ENCODE data around the gene RPS29. TPM values are rescaled to one million over a fixed set of nuclear protein-coding genes. Genes with fewer than 3 reads are reported as not detected.

The RPS29 gene
- total and polyA plus RNA-seq, 10 of the 15 experiments (the other 5 are each of a cell fraction or from before 2014, with no cell fraction given): 2,685 to 10,815 (median 4,359) TPM

DNA sequence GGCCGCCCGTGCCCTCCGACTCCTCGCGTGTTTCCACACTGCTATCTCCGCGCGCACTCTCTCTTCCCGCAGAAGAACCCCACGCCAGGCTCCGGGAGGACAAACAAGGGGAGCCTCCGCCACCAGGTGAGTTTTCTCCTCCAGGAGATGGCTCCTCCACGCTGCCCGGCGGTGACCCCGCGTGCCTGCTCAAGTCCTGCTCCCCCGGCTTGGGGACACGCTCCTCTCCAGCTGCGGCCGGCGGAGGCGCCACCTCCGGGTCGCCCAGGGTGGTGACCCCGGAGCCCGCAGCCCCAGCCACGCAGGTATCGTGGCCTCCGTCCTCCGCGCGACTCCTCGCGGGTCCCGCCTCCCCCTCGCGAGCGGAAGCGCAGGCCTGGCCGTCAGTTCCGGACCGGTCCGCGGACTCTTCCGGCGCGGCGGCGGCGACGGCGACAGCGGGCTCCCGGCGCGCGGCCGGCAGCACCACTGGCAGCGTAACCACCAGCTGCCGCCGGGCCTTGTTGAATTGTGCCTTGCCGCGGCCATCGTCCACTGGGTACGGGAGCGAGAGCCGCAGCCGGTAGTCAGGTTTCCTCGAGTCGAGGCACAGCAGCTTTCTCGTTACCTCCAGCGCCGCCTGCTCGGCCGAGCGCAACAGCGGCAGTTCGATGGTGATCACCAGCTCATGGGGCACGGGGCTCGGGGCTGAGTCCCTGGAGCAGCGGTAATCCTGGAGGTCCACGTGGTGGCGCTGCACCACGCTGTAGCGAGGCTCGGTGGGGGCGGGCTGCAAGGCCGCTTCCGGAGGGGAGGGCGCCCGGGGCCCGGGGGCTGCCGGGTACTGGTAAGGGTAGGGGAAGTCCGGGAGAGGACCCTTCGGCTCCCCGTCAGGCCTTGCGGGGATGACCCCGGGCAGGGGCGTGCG is 47.7 kb upstream of the RPS29 start:
- H3K27ac ChIP-seq (ENCODE audit: control insufficient read depth, insufficient read depth): peak overlapping the region; percentile 85
- no TSS peak for BruUV-seq (replicated peaks)
- RAD21 ChIA-PET (ENCODE audit: unreplicated experiment): interaction anchor here (0.6 to 6.3 kb wide), 22 partner anchors 11 to 687 kb away, joined by 3 to 82 read pairs (median 4); partner anchors contain the start of genes KLHDC2, LRR1, MGAT2 and NEMF
- no peaks in the 10 kb centered on the region for H4K20me1 ChIP-seq (ENCODE audit: control insufficient read depth, insufficient read depth)
- intact Hi-C loops (cut with micrococcal nuclease; ENCODE audit: unreplicated experiment): loop anchor here (1.0 to 5.0 kb wide), 8 partner anchors 37 to 898 kb away; partner anchors contain the start of genes KLHDC2, MAP4K5, NEMF and POLE2
- H3K79me2 ChIP-seq (ENCODE audit: control insufficient read depth, insufficient read depth, low read length): peaks cover 86% of the 10 kb centered on the region
- peak overlapping the region; percentile 97 for H3K9ac ChIP-seq (ENCODE audit: control insufficient read depth, insufficient read depth, low read length)
- CTCF ChIA-PET: interaction anchor here (0.6 to 2.7 kb wide), 34 partner anchors 10 to 901 kb away, joined by 3 to 17 read pairs (median 3); partner anchors contain the start of genes KLHDC2, LRR1, NEMF and RPL36AL
- H3K9me3 ChIP-seq (replicated peaks; ENCODE audit: control insufficient read depth, insufficient read depth, low read length): no peaks in the 10 kb centered on the region; the same call in 2 of the 3 replicates
- peak overlapping the region; percentile 97 for H3K4me2 ChIP-seq (ENCODE audit: control insufficient read depth, insufficient read depth)
- peaks cover 6% of the 10 kb centered on the region; the same call in 1 of the 2 replicates for H3K4me1 ChIP-seq (ENCODE audit: control insufficient read depth, insufficient read depth, low read length)
- 1% methylated on average over 87 of the region's 101 CpGs for WGBS (ENCODE audit: insufficient coverage, insufficient replicate concordance, low lambda C conversion rate, missing lambda C conversion rate)
- H3K4me3 ChIP-seq: peak overlapping the region; percentile 99
- H3K36me3 ChIP-seq (ENCODE audit: control insufficient read depth in 2 of 2, insufficient read depth in 2 of 2, low read length in 1 of 2): peaks cover 0 to 7% of the 10 kb centered on the region in 2 experiments; a peak in 2 of 4 replicates
- DNase-seq (ENCODE audit: low read depth, low spot score) (peak; percentile 78), ATAC-seq (peak; percentile 82), FAIRE-seq (no peak)
- SMC1A ChIA-PET (ENCODE audit: uncharacterized antibody, unreplicated experiment): interaction anchor here (0.5 to 2.1 kb wide), 14 partner anchors 10 to 471 kb away, joined by 3 to 12 read pairs (median 4); partner anchors contain the start of genes KLHDC1, MGAT2, NEMF and RPL36AL
- in situ Hi-C loops (cut with MboI): loop anchor here (10.0 kb wide), 1 partner anchor 481 kb away; the partner anchor contains the start of gene VCPKMT
- POLR2A ChIA-PET: interaction anchor here (0.6 to 8.9 kb wide), 15 partner anchors 12 to 470 kb away, joined by 3 to 122 read pairs (median 5); partner anchors contain the start of genes KLHDC2, MGAT2, NEMF and POLE2
- no peaks in the 10 kb centered on the region for H3K27me3 ChIP-seq (replicated peaks in 1 of 2; ENCODE audit: control insufficient read depth in 2 of 2, insufficient read depth in 2 of 2, low read length in 1 of 2)
- H2AFZ ChIP-seq (ENCODE audit: control insufficient read depth, low read depth, low read length): peak overlapping the region; percentile 83
- TF ChIP-seq, protein P1, sequence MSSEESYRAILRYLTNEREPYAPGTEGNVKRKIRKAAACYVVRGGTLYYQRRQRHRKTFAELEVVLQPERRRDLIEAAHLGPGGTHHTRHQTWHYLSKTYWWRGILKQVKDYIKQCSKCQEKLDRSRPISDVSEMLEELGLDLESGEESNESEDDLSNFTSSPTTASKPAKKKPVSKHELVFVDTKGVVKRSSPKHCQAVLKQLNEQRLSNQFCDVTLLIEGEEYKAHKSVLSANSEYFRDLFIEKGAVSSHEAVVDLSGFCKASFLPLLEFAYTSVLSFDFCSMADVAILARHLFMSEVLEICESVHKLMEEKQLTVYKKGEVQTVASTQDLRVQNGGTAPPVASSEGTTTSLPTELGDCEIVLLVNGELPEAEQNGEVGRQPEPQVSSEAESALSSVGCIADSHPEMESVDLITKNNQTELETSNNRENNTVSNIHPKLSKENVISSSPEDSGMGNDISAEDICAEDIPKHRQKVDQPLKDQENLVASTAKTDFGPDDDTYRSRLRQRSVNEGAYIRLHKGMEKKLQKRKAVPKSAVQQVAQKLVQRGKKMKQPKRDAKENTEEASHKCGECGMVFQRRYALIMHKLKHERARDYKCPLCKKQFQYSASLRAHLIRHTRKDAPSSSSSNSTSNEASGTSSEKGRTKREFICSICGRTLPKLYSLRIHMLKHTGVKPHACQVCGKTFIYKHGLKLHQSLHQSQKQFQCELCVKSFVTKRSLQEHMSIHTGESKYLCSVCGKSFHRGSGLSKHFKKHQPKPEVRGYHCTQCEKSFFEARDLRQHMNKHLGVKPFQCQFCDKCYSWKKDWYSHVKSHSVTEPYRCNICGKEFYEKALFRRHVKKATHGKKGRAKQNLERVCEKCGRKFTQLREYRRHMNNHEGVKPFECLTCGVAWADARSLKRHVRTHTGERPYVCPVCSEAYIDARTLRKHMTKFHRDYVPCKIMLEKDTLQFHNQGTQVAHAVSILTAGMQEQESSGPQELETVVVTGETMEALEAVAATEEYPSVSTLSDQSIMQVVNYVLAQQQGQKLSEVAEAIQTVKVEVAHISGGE (CRISPR knock-in tag; IDR thresholded peaks at IDR 0.05): 0 out of 2 replicates have a peak, but pooled peaks have one; percentile 36
- TF ChIP-seq SMC3 (IDR thresholded peaks at IDR 0.05; ENCODE audit: borderline replicate concordance, low read length): peak; percentile 66
- TF ChIP-seq STAT3 (IDR thresholded peaks at IDR 0.05; ENCODE audit: low read depth, low read length): no peak
- TF ChIP-seq BACH1 (IDR thresholded peaks at IDR 0.05; ENCODE audit: borderline replicate concordance): peak; percentile 98
- TF ChIP-seq MTA3 (IDR thresholded peaks at IDR 0.05; ENCODE audit: borderline replicate concordance, low read length): no peak
- TF ChIP-seq BRCA1 (IDR thresholded peaks at IDR 0.05; ENCODE audit: low read depth, low read length): no peak
- peak; percentile 91 for TF ChIP-seq NBN (IDR thresholded peaks at IDR 0.05)
- peak; percentile 39 for TF ChIP-seq SP1 (IDR thresholded peaks at IDR 0.05; ENCODE audit: low read depth, low read length)
- TF ChIP-seq BMI1 (IDR thresholded peaks at IDR 0.05; ENCODE audit: borderline replicate concordance): no peak
- TF ChIP-seq, protein P2, sequence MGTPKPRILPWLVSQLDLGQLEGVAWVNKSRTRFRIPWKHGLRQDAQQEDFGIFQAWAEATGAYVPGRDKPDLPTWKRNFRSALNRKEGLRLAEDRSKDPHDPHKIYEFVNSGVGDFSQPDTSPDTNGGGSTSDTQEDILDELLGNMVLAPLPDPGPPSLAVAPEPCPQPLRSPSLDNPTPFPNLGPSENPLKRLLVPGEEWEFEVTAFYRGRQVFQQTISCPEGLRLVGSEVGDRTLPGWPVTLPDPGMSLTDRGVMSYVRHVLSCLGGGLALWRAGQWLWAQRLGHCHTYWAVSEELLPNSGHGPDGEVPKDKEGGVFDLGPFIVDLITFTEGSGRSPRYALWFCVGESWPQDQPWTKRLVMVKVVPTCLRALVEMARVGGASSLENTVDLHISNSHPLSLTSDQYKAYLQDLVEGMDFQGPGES (IDR thresholded peaks at IDR 0.05): peak; percentile 47
- peak in 1 of 2 experiments; percentile 35; a peak in 1 of 4 replicates for TF ChIP-seq EP300 (IDR thresholded peaks at IDR 0.05; ENCODE audit: borderline replicate concordance in 1 of 2, control insufficient read depth in 1 of 2, low read depth in 2 of 2, low read length in 2 of 2)
- TF ChIP-seq RAD21 (IDR thresholded peaks at IDR 0.05; ENCODE audit: insufficient read depth, low read depth, low read length): peak; percentile 88
- no peak for TF ChIP-seq POLR2AphosphoS2 (IDR thresholded peaks at IDR 0.05; ENCODE audit: low read depth, low read length)
- peak; percentile 94 for TF ChIP-seq ZNF207 (IDR thresholded peaks at IDR 0.05; ENCODE audit: borderline replicate concordance)
- no peak for TF ChIP-seq WRNIP1 (IDR thresholded peaks at IDR 0.05; ENCODE audit: borderline replicate concordance, low read depth, low read length)

All from GM12878 (cell line).